IPS DF 4.7 (cell line): ENCODE data around the gene RNF151.

Source experiments
- DNase-seq: peaks from one replicate; pipeline ENCODE4 v3.0.0-alpha.2; 2013; ENCODE audit warnings: low spot score; ENCODE audit errors: extremely low read depth

RNF151 gene

GRCh38 chr16:1991588-1991947 is 24.9 kb downstream of the RNF151 start:
- no peak for DNase-seq

GRCh38 chr16:1991948-1992703 is 25.5 kb downstream of the RNF151 start:
- no peak for DNase-seq

DNA sequence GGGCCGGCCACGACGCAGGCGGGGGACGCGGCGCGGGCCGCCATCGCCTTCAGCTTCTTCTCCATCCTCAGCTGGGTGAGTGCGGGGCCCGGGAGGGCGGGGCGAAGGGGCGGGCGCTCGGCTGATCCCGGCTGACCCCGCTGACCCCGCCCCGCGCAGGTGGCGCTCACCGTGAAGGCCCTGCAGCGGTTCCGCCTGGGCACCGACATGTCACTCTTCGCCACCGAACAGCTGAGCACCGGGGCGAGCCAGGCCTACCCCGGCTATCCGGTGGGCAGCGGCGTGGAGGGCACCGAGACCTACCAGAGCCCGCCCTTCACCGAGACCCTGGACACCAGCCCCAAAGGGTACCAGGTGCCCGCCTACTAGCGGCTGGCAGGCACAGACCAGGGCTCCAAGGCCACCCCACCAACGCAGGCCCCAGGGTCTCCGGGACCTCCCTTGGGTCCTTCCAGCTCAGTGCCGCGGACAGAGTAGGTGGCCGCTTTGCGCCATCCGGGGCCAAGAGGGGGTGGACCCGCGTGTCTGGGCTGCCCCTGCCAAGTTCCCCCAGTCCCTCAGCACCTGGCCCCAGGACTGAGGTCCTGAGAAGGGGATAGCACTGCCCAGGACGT is 26.2 kb downstream of the RNF151 start:
- no peak for DNase-seq

DNA sequence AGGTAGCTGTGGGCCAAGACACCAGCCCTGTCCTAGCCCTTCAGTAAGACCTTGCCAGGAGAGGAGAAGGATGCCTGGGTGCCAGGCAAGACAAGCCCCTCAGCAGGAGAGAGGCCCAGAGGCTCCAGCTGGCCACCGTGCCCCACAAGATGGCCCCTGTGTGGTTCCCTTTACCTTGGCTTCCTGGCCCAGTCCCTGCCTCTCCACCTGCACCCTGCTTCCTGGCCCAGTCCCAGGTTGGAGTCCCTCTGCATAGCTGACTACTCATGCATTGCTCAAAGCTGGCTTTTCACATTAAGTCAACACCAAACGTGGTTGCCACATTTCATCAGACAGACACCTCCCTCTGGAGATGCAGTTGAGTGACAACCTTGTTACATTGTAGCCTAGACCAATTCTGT is 27.1 kb downstream of the RNF151 start:
- DNase-seq = no peak

DNA sequence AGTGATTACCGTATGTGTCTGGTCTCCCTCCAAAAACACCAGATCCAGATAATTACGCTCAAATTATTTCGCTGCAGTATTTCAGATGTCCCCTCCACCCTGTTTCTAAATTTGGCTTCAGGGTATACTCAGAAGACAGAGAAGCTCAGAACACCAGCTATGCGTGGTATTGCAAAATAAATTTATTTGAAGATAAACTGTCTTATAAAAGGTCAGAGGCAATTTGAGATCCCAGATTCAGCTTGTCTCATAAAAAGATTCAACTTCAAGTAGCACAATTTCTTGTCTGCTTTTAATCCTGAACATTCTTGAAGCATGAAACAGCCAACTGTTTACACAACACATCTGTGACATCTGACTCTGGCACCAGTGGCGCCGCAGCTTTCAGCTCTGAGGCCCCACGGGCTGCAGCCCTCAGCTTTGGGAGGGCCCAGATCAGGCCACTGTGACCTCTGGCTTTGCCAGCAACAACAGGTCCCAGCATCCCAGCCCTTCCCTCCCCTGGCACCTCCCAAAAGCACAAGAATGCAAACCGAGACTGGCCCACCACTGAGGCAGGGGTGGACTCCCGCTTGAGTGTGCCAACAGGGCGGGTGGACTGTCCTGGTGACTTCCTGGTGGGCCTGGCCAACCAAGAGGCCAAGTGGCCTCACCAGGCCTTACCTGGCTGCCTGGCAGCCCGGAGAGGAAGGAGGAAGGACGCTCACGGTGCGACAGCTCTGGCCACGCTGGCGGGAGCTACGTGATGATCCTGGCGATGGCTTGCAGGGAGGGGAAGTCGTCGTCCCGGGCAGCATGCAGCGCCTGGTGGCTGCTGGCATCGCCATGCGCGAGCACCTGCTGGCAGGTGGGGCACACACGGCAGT is 31.1 kb downstream of the RNF151 start:
- DNase-seq = no peak

DNA sequence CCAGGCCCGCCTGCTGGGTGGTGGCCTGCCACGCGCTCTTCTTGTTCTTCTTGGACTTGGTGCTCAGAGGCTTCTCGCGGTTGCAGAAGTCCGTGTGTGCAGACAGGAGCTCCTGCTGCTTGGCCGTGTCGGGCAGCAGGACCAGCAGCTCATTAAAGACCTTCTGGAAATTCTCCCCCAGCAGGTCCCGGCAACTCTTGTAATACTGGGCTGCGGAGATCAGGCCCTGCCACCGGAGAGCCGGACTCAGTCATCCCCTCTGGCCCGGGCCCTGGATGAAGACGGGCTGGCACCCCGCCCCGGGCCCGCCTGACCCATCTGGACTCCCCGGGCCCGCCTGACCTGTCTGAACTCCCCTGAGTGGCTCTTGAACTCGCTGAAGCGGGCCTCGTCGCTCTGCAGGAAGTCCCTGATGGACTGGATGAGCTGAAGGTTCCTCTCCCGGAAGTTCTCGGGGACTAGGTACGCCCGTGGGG is 31.7 kb downstream of the RNF151 start:
- no peak for DNase-seq

GRCh38 chr16:1998852-1999801 is 32.5 kb downstream of the RNF151 start:
- DNase-seq = no peak

DNA sequence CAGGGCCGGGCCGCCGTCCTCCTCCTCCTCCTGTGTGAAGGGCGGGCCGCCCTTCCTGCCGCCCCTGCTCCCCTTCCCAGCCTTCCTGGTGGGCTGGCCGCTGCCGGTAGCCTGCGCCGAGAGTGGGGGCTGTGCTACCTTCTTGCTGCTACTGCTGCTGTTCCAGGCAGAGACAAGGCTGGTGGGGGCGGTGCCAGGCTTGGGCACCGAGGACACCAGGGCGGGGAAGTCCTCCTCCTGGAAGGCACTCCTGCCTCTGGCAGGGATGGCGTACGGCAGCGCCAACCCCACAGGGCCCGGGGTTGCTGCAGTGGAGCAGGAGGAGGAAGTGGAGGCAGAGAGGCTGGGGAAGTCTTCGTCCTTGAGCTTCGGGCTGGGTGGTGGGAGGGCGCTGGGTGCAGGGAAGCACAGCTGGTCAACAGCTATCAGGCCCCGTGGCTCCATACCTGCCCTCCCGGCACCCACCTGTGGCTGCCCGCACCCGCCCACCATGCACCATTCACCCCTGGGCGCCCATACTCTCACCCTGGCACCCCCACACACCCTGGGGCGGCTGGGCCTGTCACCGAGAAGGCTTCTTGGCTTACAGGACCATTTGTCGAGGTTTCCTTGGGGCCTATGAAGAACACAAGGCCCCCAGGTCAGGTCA is 33.3 kb downstream of the RNF151 start:
- no peak for DNase-seq

DNA sequence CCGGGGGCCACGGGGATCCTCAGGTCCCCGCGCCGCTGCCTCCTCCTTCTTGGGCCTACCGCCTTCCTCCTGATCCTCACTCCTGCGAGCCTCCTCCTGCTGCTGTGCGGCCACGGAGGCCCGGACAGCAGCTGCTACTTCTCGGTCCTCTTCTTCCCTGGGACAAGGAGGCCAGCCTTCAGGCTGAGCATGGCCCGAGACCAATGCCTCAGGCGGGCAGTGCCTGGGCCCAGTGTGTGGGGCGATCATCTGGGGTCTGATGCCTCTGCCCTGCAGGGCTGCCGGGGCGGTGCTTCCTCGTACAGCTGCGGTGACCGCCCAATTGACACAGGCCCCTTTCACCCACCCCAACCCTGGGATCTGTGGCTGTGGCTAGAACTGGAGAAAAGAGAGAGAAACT is 34.4 kb downstream of the RNF151 start:
- DNase-seq = no peak

- no peak for DNase-seq
Observed at GRCh38 chr16:2001456-2002355, 35.0 kb downstream of the RNF151 start.

GRCh38 chr16:2002406-2003230 is 36.0 kb downstream of the RNF151 start:
- no peak for DNase-seq

DNA sequence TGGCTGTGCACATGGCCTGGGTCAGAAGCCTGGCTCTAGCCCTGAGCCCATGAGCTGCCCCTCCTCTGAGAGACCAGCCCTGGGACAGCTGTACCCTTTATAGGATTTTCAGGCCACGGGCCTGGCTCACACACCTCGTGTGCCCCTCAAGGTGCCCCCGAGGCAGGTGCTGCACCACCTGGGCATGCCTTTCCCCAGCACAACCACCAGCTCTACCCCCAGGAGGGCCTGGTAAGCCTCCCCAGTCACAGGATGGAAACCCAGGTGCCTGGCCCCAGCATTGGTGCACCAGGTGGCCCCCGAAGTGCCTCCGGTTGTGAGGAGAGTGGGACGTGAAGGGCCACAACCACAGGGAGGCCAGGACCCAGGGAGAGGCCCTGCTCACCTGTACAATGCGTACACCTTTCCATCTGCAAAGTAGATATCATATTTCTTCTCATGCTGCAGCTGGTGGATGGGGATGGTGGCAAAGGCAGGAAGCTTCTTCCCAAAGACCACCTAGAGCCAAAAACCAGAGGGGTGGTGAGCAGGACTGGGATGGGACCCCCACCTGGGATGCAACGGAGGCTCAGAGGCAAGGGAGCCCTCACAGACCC is 36.7 kb downstream of the RNF151 start:
- no peak for DNase-seq

GRCh38 chr16:2003827-2004641 is 37.4 kb downstream of the RNF151 start:
- no peak for DNase-seq

DNA sequence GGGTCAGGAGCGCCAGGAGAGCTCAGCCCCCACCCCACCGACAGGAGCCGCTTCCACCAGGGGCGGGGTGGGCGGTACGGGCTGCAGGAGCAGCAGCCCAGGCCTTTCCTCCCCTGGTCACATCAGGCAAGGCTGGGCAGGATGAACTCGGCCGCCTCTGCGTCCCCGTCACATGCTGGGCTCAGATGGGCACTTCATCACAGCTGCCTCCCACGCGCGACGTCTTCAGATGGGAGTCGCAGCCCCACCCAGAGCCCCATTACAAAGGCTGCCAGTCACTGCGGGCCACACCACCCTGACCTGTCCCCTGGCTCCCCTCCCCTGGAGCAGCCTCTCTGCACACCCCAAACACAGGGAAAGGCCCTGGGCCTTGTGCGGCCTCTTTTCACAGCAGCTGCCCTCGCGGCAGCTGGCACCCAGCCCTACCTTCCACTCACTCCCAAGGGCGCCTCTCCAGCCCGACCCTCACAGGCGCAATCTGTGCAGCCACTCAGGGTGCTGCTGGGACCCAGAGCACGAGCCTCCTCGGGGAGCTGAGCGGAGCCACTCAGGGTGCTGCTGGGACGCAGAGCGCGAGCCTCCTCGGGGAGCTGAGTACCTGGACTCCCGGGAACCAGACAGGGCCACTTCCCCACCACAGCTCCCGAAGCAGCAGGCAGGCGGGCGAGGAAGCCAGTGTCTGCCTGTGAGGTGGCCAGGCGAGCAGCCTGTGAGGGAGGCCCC is 38.3 kb downstream of the RNF151 start:
- DNase-seq = no peak

DNA sequence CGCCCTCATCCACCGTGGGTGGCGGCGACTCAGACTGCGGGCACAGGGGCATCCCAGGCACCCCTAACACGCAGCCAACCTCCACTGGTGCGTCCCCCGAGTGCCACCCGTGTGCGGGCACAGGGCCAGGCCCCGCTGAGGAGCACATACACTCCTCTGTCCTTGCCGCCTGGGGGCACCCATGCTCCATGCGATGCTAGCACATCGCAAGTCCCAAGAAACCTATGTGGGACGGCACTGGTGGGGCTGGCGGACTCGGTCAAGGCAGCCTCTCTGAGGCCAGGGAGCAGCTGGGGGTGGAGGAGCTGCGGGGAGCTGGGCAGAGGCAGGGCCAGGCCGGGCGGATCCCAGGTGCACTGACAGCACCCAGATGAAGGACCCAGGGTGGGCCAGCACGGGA is 39.0 kb downstream of the RNF151 start:
- no peak for DNase-seq

DNA sequence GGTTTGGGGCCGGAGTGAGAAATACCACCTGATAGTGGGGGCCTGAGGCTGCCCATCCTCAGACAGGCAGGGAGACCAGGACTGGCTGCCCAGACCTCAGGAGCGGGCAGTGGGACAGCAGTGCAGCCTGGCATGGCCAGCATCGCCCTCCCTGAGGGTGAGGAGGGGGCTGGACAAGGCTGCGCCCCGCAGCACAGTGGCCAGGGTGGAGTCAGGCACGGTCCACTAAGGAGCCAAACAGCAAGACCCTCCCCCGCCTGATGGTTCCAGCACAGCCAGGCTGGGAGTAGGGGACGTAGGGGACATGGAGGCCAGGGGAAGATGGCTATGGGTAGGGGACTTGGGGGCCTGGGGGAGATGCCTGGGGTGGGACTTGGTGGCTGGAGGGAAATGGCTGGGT is 39.7 kb downstream of the RNF151 start:
- no peak for DNase-seq
